ENCODE data around the gene TPGS1.
A peak's percentile ranks its signal among the peaks of the same experiment; 100 is the strongest.
"Not testable (repeated sequence)": the region's sequence is repeated elsewhere in the genome, so short reads cannot be mapped to it uniquely, and the experiment has no call there.

The TPGS1 gene

DNA sequence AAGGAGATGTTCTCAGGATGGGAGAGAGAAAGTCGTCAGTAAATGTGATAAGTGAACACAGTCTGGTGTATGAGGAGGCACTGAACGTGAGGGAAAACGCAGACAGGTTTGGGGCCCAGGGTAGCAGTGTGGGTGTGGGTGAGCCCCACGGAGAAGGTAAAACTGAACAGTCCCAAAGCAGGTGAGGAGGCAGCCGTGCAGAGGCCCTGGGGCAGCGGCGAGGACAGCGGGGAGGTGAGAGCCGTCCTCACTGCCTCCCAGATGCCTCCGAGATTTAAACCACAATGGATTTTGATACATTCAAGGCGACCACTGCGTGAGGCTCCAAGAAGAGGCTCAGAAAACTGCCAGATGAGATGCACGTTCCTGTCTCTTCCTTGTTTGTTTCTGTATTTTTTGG lies 31.9 kb upstream of the TPGS1 start:
- DNase-seq (ENCODE audit: low spot score) = no peak

DNA sequence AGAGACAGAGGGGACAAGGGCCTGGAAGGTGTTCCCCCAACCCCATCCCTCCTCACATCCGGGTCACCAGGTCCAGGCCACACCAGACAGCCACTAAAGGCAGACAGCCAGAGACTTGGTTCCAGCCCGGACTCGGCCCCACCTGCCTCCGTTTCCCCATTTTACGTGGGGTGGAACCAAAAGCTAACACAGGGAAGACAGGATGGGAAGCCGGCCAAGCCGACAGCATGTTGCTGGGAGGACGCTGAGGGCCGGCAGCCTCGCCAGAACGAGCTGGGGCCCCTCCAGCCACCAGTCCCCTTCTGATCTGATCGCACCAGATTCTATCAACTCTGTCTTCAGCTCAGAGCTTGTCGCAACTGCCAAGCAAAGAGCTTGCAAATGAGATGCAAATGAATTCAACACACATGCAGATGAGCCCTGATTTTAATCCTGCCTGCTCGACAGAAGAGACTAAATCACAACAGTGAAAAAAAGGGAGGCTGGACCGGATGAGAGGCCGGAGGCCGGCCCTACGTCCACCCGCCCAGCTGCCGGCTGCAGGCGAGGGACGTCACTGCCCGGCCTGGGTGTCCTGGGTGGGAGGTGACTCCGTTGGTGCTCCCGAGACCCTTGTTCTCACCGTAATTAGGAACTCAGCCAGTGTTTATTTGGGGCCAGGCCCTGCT lies 28.9 kb upstream of the TPGS1 start:
- no peak for DNase-seq (ENCODE audit: low spot score)

DNA sequence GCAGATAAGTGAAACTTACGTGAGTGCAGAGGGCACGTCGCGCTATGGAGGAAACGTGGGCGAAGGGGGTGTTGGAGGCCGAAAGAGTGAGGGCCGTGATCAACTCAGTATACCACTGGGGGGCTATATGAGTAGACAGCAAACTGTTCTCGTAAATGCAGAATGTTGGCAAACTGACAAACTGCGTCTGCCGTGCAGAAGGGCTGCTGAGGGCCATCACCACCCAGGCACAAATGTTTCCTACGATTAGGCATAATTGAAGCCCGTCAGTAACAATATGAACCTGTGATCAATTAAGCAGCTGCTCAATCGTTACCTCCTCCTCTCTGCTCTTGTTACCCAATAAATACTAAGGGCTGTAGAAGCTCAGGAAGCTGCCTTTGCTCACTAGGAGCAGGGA lies 28.3 kb upstream of the TPGS1 start:
- DNase-seq (ENCODE audit: low spot score) = no peak

DNA sequence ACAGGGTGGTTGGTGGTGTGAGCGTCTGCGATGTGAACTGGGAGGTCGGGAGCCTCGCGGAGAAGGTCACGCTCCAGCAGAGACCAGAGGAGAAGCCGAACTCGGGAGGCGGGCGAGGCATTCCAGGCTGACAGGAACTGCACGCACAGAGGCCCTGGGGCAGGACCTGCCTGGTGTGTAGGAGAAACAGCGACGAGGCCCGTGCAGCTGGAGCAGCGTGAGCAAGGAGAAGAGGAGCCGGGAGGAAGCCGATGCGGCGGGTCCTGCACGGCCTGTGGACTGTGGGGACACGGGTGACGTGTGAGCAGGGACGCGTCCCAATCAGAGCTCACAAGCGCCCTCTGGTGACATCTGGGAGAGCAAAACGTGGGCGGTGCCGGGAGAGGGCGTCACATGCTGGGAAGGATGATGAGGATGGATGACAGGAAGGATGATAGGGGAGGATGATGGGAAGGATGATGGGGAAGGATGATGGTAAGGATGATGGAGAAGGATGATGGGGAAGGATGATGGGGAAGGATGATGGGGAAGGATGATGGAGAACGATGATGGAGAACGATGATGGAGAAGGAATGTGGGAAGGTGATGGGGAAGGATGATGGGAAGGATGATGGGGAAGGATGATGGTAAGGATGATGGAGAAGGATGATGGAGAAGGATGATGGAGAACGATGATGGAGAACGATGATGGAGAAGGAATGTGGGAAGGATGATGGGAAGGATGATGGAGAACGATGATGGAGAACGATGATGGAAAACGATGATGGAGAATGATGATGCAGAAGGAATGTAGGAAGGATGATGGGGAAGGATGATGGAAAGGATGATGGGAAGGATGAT lies 27.1 kb upstream of the TPGS1 start:
- DNase-seq (ENCODE audit: low spot score) = peak; percentile 69

DNA sequence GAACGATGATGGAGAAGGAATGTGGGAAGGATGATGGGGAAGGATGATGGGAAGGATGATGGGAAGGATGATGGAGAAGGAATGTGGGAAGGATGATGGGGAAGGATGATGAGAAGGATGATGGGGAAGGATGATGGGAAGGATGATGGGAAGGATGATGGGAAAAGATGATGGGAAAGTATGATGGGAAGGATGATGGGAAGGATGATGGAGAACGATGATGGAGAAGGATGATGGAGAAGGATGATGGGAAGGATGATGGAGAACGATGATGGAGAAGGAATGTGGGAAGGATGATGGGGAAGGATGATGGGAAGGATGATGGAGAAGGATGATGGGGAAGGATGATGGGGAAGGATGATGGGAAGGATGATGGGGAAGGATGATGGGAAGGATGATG lies 26.2 kb upstream of the TPGS1 start:
- DNase-seq (ENCODE audit: low spot score) = not testable (repeated sequence)

DNA sequence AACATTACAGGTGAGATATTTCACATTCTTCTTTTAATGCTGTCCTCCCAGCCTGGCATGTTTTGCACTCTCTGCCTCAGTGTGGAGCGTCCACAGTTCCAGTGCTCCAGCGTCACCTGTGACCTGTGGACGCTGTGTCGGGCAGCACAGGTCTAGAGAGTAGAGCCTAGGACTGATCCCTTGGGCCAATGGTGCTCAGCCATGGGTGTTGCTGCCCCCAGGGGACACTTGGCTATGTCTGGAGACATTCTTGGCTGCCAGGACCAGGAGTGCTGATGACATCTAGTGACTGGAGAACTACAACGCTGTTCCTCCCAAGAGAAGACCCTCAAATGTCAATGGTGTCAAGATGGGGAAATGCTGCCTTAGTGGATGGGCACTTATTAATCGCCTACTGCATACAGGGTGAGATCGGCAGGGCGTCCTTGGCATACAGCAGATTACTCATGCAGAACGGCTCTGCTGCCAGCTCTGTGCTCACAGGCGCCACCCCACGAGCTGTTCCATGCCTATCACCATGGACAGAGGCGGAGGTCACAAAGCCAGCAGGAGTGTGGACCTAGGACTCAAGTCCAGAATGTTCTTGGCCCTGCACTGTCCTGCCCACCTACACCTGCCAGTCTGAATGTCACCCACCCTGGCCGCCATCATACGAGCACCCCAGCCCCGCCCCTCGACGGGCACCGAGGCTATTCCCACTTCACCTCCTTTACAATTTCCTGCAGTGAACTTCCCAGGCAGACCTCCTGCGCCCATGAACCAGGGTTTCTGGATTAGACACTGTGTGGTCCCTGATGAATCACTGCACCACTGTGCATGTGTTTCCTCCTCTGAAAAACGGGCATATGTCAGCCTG lies 24.9 kb upstream of the TPGS1 start:
- DNase-seq (ENCODE audit: low spot score) = peak; percentile 23

DNA sequence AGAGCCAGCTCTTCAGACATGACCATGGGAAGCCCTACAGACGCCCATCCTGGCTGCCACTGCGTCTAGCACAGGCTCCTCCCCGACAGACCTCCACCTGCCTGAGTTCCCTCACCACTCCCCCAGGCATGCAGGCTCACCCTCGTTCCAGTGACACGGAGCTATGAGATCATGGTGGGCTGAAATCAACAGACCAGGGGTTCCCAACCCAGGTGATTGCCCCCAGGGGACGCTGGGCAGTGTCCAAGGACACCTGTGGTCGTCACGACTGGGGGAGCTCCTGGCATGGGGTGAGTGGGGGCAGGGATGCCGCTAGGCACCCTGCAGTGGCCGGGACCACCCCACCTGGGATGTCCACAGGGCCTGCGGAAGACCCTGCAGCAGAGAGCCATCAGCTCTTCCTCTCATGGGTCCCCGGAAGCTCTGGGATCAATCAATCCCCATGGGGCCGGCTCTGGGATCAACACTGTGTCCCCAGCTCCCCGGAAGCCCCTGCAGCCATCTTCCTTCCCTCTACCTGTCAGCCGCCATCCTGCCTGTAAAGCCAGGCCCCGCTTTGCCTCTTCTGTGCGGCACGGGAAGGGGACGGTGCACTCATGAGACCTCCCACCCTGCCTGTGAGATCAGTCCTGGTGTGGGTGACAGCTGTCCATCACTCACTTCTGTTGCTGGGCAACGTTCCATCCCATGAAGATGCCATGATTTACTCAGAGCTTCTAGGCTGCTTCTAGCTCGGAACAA lies 23.8 kb upstream of the TPGS1 start:
- no peak for DNase-seq (ENCODE audit: low spot score)

DNA sequence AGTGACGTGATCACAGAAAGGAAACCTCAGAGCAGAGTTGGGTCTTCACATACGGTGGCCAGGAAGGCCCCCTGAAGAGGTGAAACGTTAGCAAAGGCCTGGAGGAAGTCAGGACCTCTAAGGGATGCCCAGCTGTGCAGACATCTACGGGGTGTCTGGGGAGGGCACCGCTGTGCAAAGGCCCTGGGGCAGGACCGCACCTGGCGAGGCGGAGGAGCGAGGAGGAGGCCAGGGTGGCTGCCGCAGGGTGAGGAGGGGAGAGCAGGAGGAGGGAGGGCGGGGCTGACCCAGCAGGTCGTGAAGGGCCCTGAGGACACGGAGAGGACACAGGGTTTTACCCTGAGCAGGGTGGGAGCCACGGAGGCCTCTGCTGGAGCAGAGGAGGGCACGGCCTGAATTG lies 22.8 kb upstream of the TPGS1 start:
- DNase-seq (ENCODE audit: low spot score) = no peak

DNA sequence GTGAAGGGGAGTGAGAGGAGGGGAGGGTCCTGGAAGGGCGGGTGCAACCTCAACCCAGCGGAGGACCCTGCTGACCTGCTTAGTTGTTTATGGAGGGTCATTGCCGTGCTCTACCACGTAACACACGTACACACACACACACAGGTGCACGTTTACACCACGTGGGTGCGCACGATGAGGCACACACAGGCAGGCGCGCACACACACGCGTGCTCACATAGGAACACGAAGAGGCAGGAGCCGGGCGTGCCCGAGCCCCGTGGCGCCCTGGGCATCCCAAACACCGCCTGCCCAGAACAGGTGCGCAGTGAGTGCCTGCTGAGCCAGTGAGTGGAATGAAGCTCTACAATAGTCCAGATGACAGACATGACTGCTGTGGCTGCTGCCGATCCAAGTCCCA lies 22.2 kb upstream of the TPGS1 start:
- DNase-seq (ENCODE audit: low spot score) = no peak

DNA sequence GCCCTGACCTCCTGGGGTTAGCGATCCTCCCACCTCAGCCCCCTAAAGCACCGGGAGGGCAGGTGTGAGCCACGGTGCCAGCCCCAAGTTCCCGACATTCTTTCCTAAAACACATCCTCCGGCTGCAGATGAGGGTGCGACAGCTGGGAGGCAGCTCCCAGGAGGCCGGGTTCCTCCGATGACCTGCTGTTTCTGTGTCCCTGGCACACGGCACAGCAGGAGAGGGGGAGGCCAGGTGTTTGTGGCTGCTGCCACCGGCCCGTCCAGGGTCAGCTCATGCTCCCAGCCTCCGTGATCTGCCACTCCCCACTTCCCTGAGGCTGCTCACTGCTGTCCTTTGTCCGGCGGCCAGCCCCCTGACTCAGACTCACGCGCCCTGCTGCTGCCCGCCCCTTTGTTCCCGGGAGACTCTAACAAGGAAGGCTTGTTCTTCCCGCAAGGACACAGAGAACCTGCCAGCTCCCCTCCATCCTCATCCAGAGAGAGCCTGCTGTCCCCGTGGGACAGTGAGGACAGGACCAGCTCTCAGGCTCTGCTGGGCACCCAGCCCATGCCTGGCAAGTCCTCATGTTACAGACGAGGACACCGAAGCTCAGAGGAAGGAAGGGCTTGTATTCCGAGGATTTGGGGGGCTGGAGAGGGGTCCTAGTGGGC lies 21.6 kb upstream of the TPGS1 start:
- DNase-seq (ENCODE audit: low spot score) = peak; percentile 76

DNA sequence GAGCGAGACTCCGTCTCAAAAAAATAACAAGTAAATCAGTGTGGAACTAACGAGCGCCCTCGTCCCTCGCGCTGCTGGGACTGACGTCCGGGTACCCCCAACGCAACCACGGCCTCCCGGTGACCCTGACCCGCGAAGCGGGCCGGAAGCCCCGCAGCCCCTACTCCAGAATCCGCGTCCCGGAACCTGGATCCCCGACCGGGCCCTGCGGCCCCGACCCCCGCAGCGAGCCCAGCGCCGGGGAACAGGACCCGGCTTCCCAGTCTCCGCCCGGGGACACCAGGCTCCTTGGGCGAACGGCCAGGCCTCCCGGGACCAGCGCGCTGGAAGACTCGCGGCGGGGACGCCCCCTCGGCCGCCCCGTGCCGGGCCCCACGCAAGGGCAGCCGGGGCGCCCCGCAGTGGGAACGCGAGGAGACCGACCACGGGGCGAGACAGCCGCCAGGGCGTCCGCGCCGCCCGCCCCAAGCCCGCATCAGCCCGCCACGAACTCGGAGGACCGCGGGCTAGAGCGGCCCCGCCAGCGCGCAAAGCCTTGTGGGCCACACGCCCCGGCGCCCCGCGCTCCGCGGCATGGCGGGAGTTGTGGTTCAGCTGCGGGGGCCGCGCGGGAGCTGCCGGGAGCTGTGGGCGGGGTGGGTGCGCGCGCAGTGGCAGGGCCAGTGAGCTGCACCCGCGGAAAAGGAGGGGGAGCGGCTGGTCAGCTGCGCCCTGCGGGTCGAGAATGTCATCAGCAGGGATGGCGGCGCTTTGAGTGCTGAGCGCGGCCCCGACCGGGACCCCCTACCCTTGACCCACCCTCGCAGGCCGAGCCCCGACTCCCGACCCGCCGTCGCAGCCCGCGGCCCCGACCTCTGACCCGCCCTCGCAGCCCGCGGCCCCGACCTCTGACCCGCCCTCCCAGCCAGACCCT lies 18.5 kb upstream of the TPGS1 start:
- peak; percentile 93 for DNase-seq (ENCODE audit: low spot score)

DNA sequence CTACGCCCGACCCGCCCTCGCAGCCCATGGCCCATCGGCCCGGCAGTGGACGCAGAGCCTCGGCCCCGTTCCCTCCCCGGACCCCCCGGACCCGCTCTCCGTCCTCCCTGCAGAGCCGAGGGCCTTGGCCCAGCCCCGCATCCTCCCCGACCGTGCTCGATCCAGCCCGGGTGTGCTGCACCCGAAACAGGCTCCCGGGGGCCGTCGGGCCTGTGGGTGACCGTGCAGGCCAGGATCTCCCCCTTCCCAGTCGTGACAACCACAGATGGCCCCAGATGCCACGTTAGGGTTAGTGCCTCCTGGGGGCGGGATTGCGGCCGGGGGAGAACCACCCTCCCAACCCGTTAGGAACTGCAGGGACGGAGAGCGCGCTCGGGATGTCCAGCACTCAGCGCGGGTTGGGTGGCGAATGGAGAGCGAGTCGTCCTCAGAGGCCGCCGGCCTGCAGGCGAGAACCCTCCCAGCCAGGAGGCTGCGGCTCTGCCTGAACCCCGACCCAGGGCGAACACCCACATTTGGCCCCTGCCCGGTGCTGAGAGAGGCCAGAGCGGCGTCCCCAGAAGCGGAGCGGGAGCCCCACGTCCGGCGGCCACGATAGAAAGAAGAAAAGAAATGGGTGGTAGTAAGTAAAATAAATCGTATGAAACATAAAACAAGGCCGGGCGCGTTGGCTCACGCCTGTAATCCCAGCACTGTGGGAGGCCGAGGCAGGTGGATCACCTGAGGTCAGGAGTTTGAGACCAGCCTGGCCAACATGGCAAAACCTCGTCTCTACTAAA lies 17.7 kb upstream of the TPGS1 start:
- no peak for DNase-seq (ENCODE audit: low spot score)

DNA sequence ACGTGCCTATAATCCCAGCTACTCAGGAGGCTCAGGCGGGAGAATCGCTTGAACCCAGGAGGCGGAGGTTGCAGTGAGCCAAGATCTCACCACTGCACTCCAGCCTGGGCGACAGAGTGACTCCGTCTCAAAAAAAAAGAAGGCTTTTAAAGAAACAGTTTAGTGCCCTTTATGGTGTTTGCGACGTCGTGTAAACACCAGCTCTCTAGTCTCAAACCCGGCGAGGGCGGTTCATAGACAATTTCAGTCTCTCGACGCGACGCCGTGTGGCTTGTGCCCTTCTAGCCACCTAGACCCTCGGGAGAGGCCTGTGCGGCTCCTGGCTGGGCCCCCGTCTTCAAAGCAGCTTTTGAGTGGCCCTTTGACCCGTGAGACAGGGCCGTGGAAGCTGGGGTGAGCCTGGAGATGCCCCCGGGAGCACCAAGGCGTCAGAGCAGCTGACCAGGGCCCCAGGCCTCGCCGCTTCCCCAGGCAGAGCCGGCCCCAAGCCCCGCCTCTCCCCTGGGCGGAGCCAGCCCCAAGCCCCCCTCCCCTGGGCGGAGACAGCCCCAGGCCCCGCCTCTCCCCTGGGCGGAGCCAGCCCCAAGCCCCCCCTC lies 16.1 kb upstream of the TPGS1 start:
- DNase-seq (ENCODE audit: low spot score) = no peak

DNA sequence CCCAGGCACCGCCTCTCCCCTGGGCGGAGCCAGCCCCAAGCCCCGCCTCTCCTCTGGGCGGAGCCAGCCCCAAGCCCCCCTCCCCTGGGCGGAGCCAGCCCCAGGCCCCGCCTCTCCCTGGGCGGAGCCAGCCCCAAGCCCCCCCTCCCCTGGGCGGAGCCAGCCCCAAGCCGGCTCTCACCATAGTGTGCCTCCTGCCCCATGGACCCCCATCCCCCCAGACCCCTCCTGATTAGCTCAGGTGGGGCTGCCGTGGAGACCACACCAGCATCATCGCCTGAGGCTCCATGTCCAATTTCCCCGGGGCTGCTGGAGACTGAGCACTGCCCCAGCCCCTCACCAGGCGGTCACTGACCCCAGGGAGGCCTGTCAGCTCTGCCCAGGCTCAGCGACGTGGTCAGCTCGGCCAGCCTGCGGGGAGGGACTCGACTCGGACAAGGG lies 15.2 kb upstream of the TPGS1 start:
- DNase-seq (ENCODE audit: low spot score) = no peak

DNA sequence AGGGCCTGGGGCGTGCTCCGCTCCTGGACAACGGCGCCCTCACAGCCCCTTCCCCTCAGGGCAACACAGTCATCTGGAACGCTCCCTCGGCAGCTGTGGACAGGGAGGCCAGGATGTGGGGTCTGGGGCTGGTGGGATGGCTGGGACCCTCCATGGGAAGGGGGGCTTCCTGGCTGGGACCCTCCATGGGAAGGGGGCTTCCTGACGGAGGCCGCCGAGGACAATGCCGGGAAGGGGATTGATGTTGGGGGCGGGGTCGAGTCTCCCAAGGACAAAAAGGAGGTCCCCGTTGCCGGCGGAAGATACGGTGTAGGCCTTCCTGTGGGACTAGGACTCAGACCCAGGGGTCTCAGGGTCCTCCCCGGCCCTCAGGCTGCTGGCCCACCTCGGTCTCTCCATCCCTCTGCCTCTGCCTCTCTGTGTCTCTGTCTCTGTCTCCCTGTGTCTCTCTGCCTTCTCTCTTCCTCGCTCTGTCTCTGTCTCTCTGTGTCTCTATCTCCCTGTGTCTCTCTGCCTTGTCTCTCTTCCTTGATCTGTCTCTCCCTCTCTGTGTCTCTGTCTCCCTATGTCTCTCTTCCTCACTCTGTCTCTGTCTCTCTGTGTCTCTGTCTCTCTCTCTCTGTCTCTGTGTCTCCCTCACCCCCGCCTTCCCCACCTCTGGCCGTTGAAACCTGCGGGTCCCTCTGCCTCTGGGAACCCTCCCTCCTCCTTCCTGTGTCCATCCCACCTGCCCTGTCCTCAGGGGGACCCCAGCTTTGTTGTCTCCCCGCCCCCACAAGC lies 13.7 kb upstream of the TPGS1 start:
- no peak for DNase-seq (ENCODE audit: low spot score)

DNA sequence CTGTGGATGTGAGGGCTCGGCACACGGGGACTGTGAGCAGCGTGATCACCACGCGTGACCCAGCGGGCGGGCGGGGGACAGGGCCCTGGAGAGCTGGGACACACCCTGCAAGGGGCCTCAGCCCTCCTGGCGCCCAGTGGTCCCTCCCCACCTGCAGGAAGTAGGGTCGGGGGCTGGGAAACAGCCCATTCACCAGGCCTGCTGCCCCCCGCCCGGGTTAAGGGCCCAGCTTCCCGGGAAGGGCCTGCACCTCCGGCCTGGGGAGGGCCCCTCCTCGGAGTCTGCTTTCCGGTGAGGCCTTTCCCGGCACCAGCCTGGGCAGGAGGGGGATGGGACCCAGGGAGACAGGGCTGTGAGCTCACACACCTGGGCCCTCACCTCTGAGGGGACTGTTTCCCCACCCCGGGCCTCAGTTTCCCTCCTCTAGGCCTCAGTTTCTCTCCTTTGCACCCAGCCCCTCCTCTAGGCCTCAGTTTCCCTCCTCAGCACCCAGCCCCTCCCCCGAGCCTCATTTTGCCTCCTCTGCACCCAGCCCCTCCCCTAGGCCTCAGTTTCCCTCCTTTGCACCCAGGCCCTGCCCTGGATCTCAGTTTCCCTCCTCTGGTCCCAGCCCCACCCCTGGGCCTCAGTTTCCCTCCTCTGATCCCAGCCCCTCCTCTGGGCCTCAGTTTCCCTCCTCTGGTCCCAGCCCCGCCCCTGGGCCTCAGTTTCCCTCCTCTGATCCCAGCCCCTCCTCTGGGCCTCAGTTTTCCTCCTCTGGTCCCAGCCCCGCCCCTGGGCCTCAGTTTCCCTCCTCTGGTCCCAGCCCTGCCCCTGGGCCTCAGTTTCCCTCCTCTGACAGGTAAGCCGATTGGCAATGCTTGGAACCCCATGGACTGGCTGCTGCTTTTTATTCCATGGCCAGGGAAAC lies 12.9 kb upstream of the TPGS1 start:
- no peak for DNase-seq (ENCODE audit: low spot score)

DNA sequence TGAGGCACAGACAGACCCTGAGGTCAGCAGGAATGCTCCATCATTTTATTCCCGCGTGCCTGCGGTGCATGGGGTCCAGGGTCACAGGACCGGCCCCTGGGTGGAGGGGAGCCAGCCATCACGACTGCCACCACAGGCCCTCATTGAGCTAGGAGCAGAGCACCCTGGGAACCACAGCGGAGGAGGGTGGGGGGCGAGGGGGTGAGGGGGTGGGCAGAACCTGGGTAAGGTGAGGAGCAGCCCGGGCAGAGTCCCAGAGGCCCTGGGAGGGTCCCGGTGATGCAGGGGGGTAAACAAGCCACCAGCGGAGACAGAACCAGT lies 12.3 kb upstream of the TPGS1 start:
- no peak for DNase-seq (ENCODE audit: low spot score)

Measured in kidney tubule cell (primary cell).